ENCODE data around the gene LYPD4.

GRCh38 chr19:41802770-41803169 lies 41.7 kb downstream of the LYPD4 start:
- TF ChIP-seq CTCF (IDR thresholded peaks at IDR 0.05) (no peak), MXD4 (CRISPR knock-in tag; IDR thresholded peaks at IDR 0.05; ENCODE audit: borderline replicate concordance) (no peak), NFE2L1 (CRISPR knock-in tag; IDR thresholded peaks at IDR 0.05) (no peak), NFYB (CRISPR knock-in tag; conservative IDR thresholded peaks at IDR 0.05; ENCODE audit: low read depth) (no peak), SMAD4 (CRISPR knock-in tag; IDR thresholded peaks at IDR 0.05) (no peak), ELF4 (CRISPR knock-in tag; IDR thresholded peaks at IDR 0.05; ENCODE audit: low read depth) (no peak), USF2 (CRISPR knock-in tag; IDR thresholded peaks at IDR 0.05) (no peak), HMGXB4 (CRISPR knock-in tag; IDR thresholded peaks at IDR 0.05) (no peak)

Data from WTC11 (cell line).